Adipocyte (in vitro differentiated cells): Measurements from ENCODE around the gene CHRNB1.

Source experiments
- DNase-seq: peaks from one replicate; pipeline ENCODE4 v3.0.0-alpha.2; 2015; ENCODE audit warnings: low read depth
- H3K27me3 ChIP-seq: replicated peaks from 2 replicates; pipeline ENCODE4 v1.7.0; 2013; ENCODE audit warnings: mild to moderate bottlenecking, low read length, moderate library complexity; ENCODE audit not compliant: control insufficient read depth, insufficient read depth
- H3K36me3 ChIP-seq: 2 replicates; pipeline ENCODE4 v1.7.0; 2013; ENCODE audit warnings: low read length, mild to moderate bottlenecking, moderate library complexity; ENCODE audit not compliant: control insufficient read depth, insufficient read depth, severe bottlenecking
- H3K4me1 ChIP-seq: 2 replicates; pipeline ENCODE4 v1.7.0; 2013; ENCODE audit warnings: mild to moderate bottlenecking, low read length, moderate library complexity; ENCODE audit not compliant: control insufficient read depth, insufficient read depth
- H3K4me3 ChIP-seq: 2 replicates; pipeline ENCODE4 v1.7.0; 2013; ENCODE audit warnings: mild to moderate bottlenecking, low read length, moderate library complexity
- H3K9ac ChIP-seq: 2 replicates; pipeline ENCODE4 v1.7.0; 2013; ENCODE audit warnings: mild to moderate bottlenecking, low read length, moderate library complexity
- H3K9me3 ChIP-seq: 2 replicates; pipeline ENCODE4 v1.7.0; 2013; ENCODE audit warnings: mild to moderate bottlenecking, low read length, moderate library complexity; ENCODE audit not compliant: control insufficient read depth

Gene CHRNB1

GRCh38 chr17:7407485-7408251 is 37.2 kb upstream of the CHRNB1 start, which contains the start of gene NLGN2:
NLGN2 (plus strand) TSS chr17:7407845; CDS start chr17:7408256, 411 bp downstream.
- no peak within 1 kb of the TSS for H3K9ac ChIP-seq
- no peak within 1 kb of the TSS for H3K4me3 ChIP-seq
- H3K27me3 ChIP-seq: no peaks in the 10 kb centered on the region
- no peaks in the 10 kb centered on the region for H3K9me3 ChIP-seq
- H3K4me1 ChIP-seq: peaks cover 20% of the 10 kb centered on the region
- no peak for DNase-seq
- peaks cover 21% of the 10 kb centered on the region for H3K36me3 ChIP-seq

GRCh38 chr17:7408252-7408727 is 36.6 kb upstream of the CHRNB1 start:
- no peaks in the 10 kb centered on the region for H3K9me3 ChIP-seq
- no peak overlapping the region for H3K4me3 ChIP-seq
- peaks cover 20% of the 10 kb centered on the region for H3K4me1 ChIP-seq
- DNase-seq: no peak
- peaks cover 21% of the 10 kb centered on the region for H3K36me3 ChIP-seq
- no peak overlapping the region for H3K9ac ChIP-seq
- no peaks in the 10 kb centered on the region for H3K27me3 ChIP-seq

GRCh38 chr17:7408863-7409262 is 36.0 kb upstream of the CHRNB1 start:
- Histone ChIP-seq H3K4me1 (peaks cover 25% of the 10 kb centered on the region), H3K36me3 (peaks cover 21% of the 10 kb centered on the region), H3K9ac (no peak overlapping the region), H3K4me3 (no peak overlapping the region), H3K9me3 (no peaks in the 10 kb centered on the region), H3K27me3 (no peaks in the 10 kb centered on the region)
- no peak for DNase-seq

- peaks cover 21% of the 10 kb centered on the region for H3K36me3 ChIP-seq
- no peak for DNase-seq
- no peak overlapping the region for H3K9ac ChIP-seq
- no peaks in the 10 kb centered on the region for H3K9me3 ChIP-seq
- peaks cover 26% of the 10 kb centered on the region for H3K4me1 ChIP-seq
- H3K27me3 ChIP-seq: no peaks in the 10 kb centered on the region
- no peak overlapping the region for H3K4me3 ChIP-seq
Observed at GRCh38 chr17:7409716-7410115, 35.1 kb upstream of the CHRNB1 start.

- Histone ChIP-seq H3K9me3 (no peaks in the 10 kb centered on the region), H3K9ac (no peak overlapping the region), H3K27me3 (no peaks in the 10 kb centered on the region), H3K36me3 (peaks cover 21% of the 10 kb centered on the region), H3K4me1 (peaks cover 21% of the 10 kb centered on the region), H3K4me3 (no peak overlapping the region)
- DNase-seq: no peak
Observed at GRCh38 chr17:7410634-7411426, 34.0 kb upstream of the CHRNB1 start.

GRCh38 chr17:7411427-7411750 is 33.5 kb upstream of the CHRNB1 start:
- H3K9ac ChIP-seq: no peak overlapping the region
- H3K36me3 ChIP-seq: peaks cover 21% of the 10 kb centered on the region
- no peak for DNase-seq
- no peak overlapping the region for H3K4me3 ChIP-seq
- H3K27me3 ChIP-seq: no peaks in the 10 kb centered on the region
- no peaks in the 10 kb centered on the region for H3K9me3 ChIP-seq
- peaks cover 20% of the 10 kb centered on the region for H3K4me1 ChIP-seq

GRCh38 chr17:7413346-7413985 is 31.4 kb upstream of the CHRNB1 start:
- no peak overlapping the region for H3K9ac ChIP-seq
- peak; percentile 39 for DNase-seq
- no peaks in the 10 kb centered on the region for H3K27me3 ChIP-seq
- peaks cover 27% of the 10 kb centered on the region for H3K36me3 ChIP-seq
- H3K4me3 ChIP-seq: no peak overlapping the region
- peaks cover 20% of the 10 kb centered on the region for H3K4me1 ChIP-seq
- no peaks in the 10 kb centered on the region for H3K9me3 ChIP-seq

- H3K36me3 ChIP-seq: peaks cover 14% of the 10 kb centered on the region
- H3K27me3 ChIP-seq: no peaks in the 10 kb centered on the region
- H3K9me3 ChIP-seq: no peaks in the 10 kb centered on the region
- no peak overlapping the region for H3K4me3 ChIP-seq
- H3K9ac ChIP-seq: no peak overlapping the region
- DNase-seq: no peak
- peaks cover 20% of the 10 kb centered on the region for H3K4me1 ChIP-seq
Observed at GRCh38 chr17:7414837-7415236, 30.0 kb upstream of the CHRNB1 start.

GRCh38 chr17:7415784-7416183 is 29.1 kb upstream of the CHRNB1 start:
- peaks cover 2% of the 10 kb centered on the region for H3K9me3 ChIP-seq
- H3K36me3 ChIP-seq: peaks cover 6% of the 10 kb centered on the region
- no peak for DNase-seq
- peaks cover 20% of the 10 kb centered on the region for H3K4me1 ChIP-seq
- H3K4me3 ChIP-seq: no peak overlapping the region
- no peaks in the 10 kb centered on the region for H3K27me3 ChIP-seq
- no peak overlapping the region for H3K9ac ChIP-seq

GRCh38 chr17:7416323-7416722 is 28.5 kb upstream of the CHRNB1 start:
- Histone ChIP-seq H3K9ac (no peak overlapping the region), H3K4me3 (no peak overlapping the region), H3K36me3 (peaks cover 6% of the 10 kb centered on the region), H3K27me3 (no peaks in the 10 kb centered on the region), H3K9me3 (peaks cover 3% of the 10 kb centered on the region), H3K4me1 (peaks cover 20% of the 10 kb centered on the region)
- no peak for DNase-seq

- no peak overlapping the region for H3K4me3 ChIP-seq
- DNase-seq: no peak
- H3K4me1 ChIP-seq: peaks cover 18% of the 10 kb centered on the region
- H3K9me3 ChIP-seq: peaks cover 3% of the 10 kb centered on the region
- no peaks in the 10 kb centered on the region for H3K27me3 ChIP-seq
- H3K9ac ChIP-seq: no peak overlapping the region
- peaks cover 6% of the 10 kb centered on the region for H3K36me3 ChIP-seq
Observed at GRCh38 chr17:7417056-7417655, 27.7 kb upstream of the CHRNB1 start.
